ENCODE measurements around the gene CD84. TPM values are rescaled to one million over a fixed set of nuclear protein-coding genes. Genes with fewer than 3 reads are reported as not detected.

CD84 gene, protein sequence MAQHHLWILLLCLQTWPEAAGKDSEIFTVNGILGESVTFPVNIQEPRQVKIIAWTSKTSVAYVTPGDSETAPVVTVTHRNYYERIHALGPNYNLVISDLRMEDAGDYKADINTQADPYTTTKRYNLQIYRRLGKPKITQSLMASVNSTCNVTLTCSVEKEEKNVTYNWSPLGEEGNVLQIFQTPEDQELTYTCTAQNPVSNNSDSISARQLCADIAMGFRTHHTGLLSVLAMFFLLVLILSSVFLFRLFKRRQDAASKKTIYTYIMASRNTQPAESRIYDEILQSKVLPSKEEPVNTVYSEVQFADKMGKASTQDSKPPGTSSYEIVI
- polyA plus RNA-seq (2012; rRNA removed), result not detected in 2 replicates
- not detected in 2 replicates for polyA plus RNA-seq (2012; cell fraction: cytosol; rRNA removed)
- not detected in 2 replicates for polyA plus RNA-seq (2012; cell fraction: nucleus; rRNA removed)

DNA sequence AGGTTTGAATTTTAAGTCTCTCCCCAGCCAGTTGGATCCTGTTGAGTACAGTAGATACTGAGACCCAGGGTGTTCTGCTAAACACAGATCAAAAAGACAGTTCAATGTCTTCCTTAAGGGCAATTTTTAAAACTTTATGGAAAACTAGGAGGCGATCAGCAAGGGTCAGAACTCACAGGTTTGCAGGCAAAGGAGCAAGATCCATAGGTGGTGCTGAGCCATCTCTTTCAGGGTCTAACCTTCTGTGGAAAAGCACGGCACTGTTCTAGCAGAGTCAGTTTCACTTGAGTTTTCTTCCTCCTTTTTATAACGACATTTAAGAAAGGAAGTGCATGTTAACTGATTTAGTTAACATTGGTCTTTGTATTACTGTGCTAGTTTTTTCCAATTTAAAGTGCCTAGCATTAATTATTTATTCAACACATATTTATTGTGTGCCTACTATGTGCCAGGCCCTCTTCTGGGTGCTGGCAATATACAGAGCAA lies at the start of gene CD84:
Gene CD84, minus strand, starts transcription at position 281 of the 486 bp plus-strand sequence. Its CDS starts 59 bp downstream, at position 222.
- 3% methylated on average over 3 of the region's 3 CpGs for WGBS (ENCODE audit: low lambda C conversion rate)
- no peaks in the 10 kb centered on the region for H4K20me1 ChIP-seq (ENCODE audit: insufficient read depth)

More for the DNA sequence above, at the start of gene CD84:
- Histone ChIP-seq H3K4me3 (ENCODE audit: low read depth in 2 of 2, low read length in 1 of 2) (no peak within 1 kb of the TSS), H3K79me2 (ENCODE audit: insufficient read depth) (no peaks in the 10 kb centered on the region), H3K27me3 (ENCODE audit: insufficient read depth) (no peaks in the 10 kb centered on the region), H2AFZ (ENCODE audit: low read depth) (no peak within 1 kb of the TSS), H3K9me3 (no peaks in the 10 kb centered on the region), H3K36me3 (replicated peaks in 1 of 2; ENCODE audit: control insufficient read depth in 1 of 2, insufficient read depth in 2 of 2, low read length in 1 of 2) (no peaks in the 10 kb centered on the region), H3K9ac (no peak within 1 kb of the TSS), H3K4me2 (no peak within 1 kb of the TSS), H3K4me1 (ENCODE audit: control insufficient read depth in 1 of 2, insufficient read depth in 2 of 2, low read depth in 1 of 2, low read length in 1 of 2) (no peaks in the 10 kb centered on the region), H3K9me2 (0 out of 2 replicates have a peak, but pooled peaks cover 3% of the 10 kb centered on the region), H3F3A (replicated peaks; ENCODE audit: insufficient read depth) (no peaks in the 10 kb centered on the region), H3K27ac (ENCODE audit: low read depth in 2 of 2, low read length in 1 of 2) (no peak within 1 kb of the TSS)
- no peak for DNase-seq
- TF ChIP-seq CTCF (IDR thresholded peaks at IDR 0.05), result no peak
- TF ChIP-seq, protein P1, sequence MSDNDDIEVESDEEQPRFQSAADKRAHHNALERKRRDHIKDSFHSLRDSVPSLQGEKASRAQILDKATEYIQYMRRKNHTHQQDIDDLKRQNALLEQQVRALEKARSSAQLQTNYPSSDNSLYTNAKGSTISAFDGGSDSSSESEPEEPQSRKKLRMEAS (IDR thresholded peaks at IDR 0.05; ENCODE audit: low read depth), result no peak
- TF ChIP-seq TEAD4 (IDR thresholded peaks at IDR 0.05; ENCODE audit: borderline replicate concordance, insufficient read depth), result no peak
- no peak for TF ChIP-seq RCOR1 (IDR thresholded peaks at IDR 0.05; ENCODE audit: low read length)
- no peak for TF ChIP-seq RFX5 (IDR thresholded peaks at IDR 0.05; ENCODE audit: low read length)
- TF ChIP-seq MXI1 (IDR thresholded peaks at IDR 0.05; ENCODE audit: low read depth, low read length), result no peak
- no peak for TF ChIP-seq RAD21 (IDR thresholded peaks at IDR 0.05; ENCODE audit: low read length)
- TF ChIP-seq EZH2phosphoT487 (IDR thresholded peaks at IDR 0.05; ENCODE audit: borderline replicate concordance, low read depth), result no peak
- no peak for TF ChIP-seq POLR2AphosphoS5 (IDR thresholded peaks at IDR 0.05; ENCODE audit: low read depth, low read length)
- TF ChIP-seq FOXM1 (IDR thresholded peaks at IDR 0.05; ENCODE audit: low read depth), result no peak
- TF ChIP-seq, protein P2, sequence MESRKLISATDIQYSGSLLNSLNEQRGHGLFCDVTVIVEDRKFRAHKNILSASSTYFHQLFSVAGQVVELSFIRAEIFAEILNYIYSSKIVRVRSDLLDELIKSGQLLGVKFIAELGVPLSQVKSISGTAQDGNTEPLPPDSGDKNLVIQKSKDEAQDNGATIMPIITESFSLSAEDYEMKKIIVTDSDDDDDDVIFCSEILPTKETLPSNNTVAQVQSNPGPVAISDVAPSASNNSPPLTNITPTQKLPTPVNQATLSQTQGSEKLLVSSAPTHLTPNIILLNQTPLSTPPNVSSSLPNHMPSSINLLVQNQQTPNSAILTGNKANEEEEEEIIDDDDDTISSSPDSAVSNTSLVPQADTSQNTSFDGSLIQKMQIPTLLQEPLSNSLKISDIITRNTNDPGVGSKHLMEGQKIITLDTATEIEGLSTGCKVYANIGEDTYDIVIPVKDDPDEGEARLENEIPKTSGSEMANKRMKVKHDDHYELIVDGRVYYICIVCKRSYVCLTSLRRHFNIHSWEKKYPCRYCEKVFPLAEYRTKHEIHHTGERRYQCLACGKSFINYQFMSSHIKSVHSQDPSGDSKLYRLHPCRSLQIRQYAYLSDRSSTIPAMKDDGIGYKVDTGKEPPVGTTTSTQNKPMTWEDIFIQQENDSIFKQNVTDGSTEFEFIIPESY (IDR thresholded peaks at IDR 0.05; ENCODE audit: borderline replicate concordance, low read depth), result no peak
- no peak for TF ChIP-seq NFIC (IDR thresholded peaks at IDR 0.05; ENCODE audit: borderline replicate concordance)
- POLR2A ChIA-PET, result no interaction called here
- CTCF ChIA-PET, result no interaction called here
